Liver (tissue), 3 donors: ENCODE results near the gene IKZF1.

ENCODE experiments used
- CTCF ChIP-seq: fragments of 150-350 bp; IDR thresholded peaks from 2 replicates; pipeline ENCODE4 v1.5.1; 2017; ENCODE audit warnings: improper control_type of control experiment, low read depth, low read length; ENCODE audit not compliant: missing input control
- EGR1 ChIP-seq, 2 donors: IDR thresholded peaks; 2 replicates each; pipeline ENCODE4 v1.6.1; 2016 to 2018; ENCODE audit warnings: antibody characterized with exemption in 2 of 2, low read depth in 2 of 2
- FOXA1 ChIP-seq: IDR thresholded peaks from 2 replicates; pipeline ENCODE4 v1.6.1; 2016; ENCODE audit warnings: antibody characterized with exemption
- GABPA ChIP-seq, 2 donors: IDR thresholded peaks in 1 of 2; conservative IDR thresholded peaks in 1 of 2; 2 replicates each; pipeline ENCODE4 v1.6.1; 2016; ENCODE audit warnings: antibody characterized with exemption in 2 of 2, mild to moderate bottlenecking in 1 of 2, moderate library complexity in 1 of 2
- NR2F2 ChIP-seq: IDR thresholded peaks from 2 replicates; pipeline ENCODE4 v1.6.1; 2016; ENCODE audit warnings: antibody characterized with exemption
- RAD21 ChIP-seq, 2 donors: IDR thresholded peaks; 2 replicates each; pipeline ENCODE4 v1.6.1; 2016; ENCODE audit warnings: antibody characterized with exemption in 2 of 2, mild to moderate bottlenecking in 2 of 2
- REST ChIP-seq: IDR thresholded peaks from 2 replicates; pipeline ENCODE4 v1.6.1; 2016; ENCODE audit warnings: antibody characterized with exemption, mild to moderate bottlenecking
- RXRA ChIP-seq, 2 donors: IDR thresholded peaks; 2 replicates each; pipeline ENCODE4 v1.6.1; 2017 to 2018; ENCODE audit warnings: antibody characterized with exemption in 2 of 2, mild to moderate bottlenecking in 1 of 2
- SP1 ChIP-seq: IDR thresholded peaks from 2 replicates; pipeline ENCODE4 v1.6.1; 2018; ENCODE audit warnings: antibody characterized with exemption, mild to moderate bottlenecking
- TAF1 ChIP-seq: conservative IDR thresholded peaks from 2 replicates; pipeline ENCODE4 v1.6.1; 2016; ENCODE audit warnings: antibody characterized with exemption, mild to moderate bottlenecking
- YY1 ChIP-seq: IDR thresholded peaks from 2 replicates; pipeline ENCODE4 v1.6.1; 2016; ENCODE audit warnings: antibody characterized with exemption, mild to moderate bottlenecking
- ZBTB33 ChIP-seq: IDR thresholded peaks from 2 replicates; pipeline ENCODE4 v1.6.1; 2016; ENCODE audit warnings: antibody characterized with exemption
- TF ChIP-seq, protein P1 (sequence below): IDR thresholded peaks from 2 replicates; pipeline ENCODE4 v1.6.1; 2016; ENCODE audit warnings: antibody characterized with exemption
- donor health status: healthy.
- donor health status: healthy.

DNA sequence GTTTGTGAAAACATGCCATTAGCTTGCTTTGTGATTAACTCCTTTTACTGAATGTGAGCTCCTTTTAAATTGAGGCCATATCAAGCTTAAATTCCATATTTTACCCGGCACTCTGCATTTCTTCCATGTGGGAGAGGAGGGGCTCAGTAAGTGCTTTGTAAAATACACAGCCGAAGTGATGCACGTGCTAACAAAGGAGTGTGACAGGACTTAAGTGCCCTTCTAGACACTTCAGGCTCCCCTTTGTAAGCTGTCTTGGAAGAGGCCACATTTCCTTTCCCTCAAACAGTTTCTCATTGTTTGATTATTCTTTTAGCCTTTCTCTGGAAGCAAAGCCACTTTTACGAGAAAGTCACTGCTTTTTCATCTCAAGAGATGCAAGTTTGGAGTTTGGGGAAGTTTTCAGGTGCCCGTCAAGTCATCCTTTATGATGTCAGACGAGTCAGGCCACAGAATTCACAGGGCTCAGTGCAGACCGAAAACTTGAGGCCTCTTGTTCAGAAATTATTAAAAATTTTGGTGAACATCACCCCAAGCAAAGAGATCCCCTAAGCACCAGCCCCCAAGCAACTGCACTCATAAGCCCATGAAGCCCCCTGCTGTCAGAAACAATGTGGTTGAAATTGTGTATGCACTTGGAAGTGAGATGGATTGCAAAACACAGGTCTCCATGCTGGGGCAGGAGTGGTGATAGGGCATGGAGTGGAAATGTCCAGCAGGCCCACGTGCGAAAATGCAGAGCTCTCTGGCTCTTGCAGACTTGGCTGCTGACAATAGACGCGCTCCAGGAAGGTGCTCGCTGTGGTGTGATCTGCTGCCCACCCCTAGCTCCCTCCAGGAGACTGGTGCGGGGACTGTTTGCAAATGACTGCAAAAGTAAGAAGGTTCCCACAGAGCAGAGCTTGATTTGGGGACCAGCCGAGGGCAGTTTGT is 11.5 kb downstream of the IKZF1 start:
- TF ChIP-seq CTCF (no peak), RXRA (IDR thresholded peaks at IDR 0.05) (no peak), SP1 (no peak), REST (no peak), GABPA (IDR thresholded peaks at IDR 0.05 in 1 of 2, conservative IDR thresholded peaks at IDR 0.05 in 1 of 2) (no peak), EGR1 (IDR thresholded peaks at IDR 0.05; ENCODE audit: low read depth in 2 of 2) (no peak), RAD21 (IDR thresholded peaks at IDR 0.05) (no peak), TAF1 (no peak), FOXA1 (no peak), ZBTB33 (no peak), NR2F2 (no peak), YY1 (no peak)
- TF ChIP-seq, protein P1, sequence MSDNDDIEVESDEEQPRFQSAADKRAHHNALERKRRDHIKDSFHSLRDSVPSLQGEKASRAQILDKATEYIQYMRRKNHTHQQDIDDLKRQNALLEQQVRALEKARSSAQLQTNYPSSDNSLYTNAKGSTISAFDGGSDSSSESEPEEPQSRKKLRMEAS, result no peak
